CD4-positive, alpha-beta T cell treated with Interleukin-6 at 100 ng/mL for 8 hours (primary cell): ENCODE measurements around the gene AHRR.
"Not testable (repeated sequence)": the region's sequence is repeated elsewhere in the genome, so short reads cannot be mapped to it uniquely, and the experiment has no call there.

Experiments used
- DNase-seq: peaks from one replicate; pipeline ENCODE4 v3.0.0-alpha.2; 2020; ENCODE audit warnings: mixed read lengths, low spot score

The AHRR gene

GRCh38 chr5:321230-321725 lies at the start of gene AHRR:
TSS of gene AHRR (plus strand) at chr5:321714. CDS start at chr5:343903, 22,189 bp downstream.
- DNase-seq, result peak; percentile 16

GRCh38 chr5:271828-272167 lies 49.7 kb upstream of the AHRR start:
- DNase-seq, result not testable (repeated sequence)

- not testable (repeated sequence) for DNase-seq
These were observed 48.4 kb upstream of the AHRR start for GRCh38 chr5:273091-273490.

- not testable (repeated sequence) for DNase-seq
These were observed 48.0 kb upstream of the AHRR start for GRCh38 chr5:273491-273890.

GRCh38 chr5:274346-274745 lies 47.2 kb upstream of the AHRR start:
- DNase-seq, result not testable (repeated sequence)

GRCh38 chr5:278646-279045 lies 42.9 kb upstream of the AHRR start:
- DNase-seq, result no peak

GRCh38 chr5:279051-279665 lies 42.4 kb upstream of the AHRR start:
- not testable (repeated sequence) for DNase-seq

- DNase-seq, result no peak
These were observed 35.4 kb upstream of the AHRR start for GRCh38 chr5:285991-286557.

- not testable (repeated sequence) for DNase-seq
These were observed 31.3 kb upstream of the AHRR start for GRCh38 chr5:290200-290599.

- not testable (repeated sequence) for DNase-seq
These were observed 30.2 kb upstream of the AHRR start for GRCh38 chr5:291345-291744.

GRCh38 chr5:294788-295187 lies 26.7 kb upstream of the AHRR start:
- DNase-seq, result not testable (repeated sequence)

GRCh38 chr5:296207-296606 lies 25.3 kb upstream of the AHRR start:
- DNase-seq, result not testable (repeated sequence)

- peak; percentile 26 for DNase-seq
These were observed 24.6 kb upstream of the AHRR start for GRCh38 chr5:296954-297353.

GRCh38 chr5:297448-297847 lies 24.1 kb upstream of the AHRR start:
- not testable (repeated sequence) for DNase-seq

- DNase-seq, result not testable (repeated sequence)
These were observed 23.4 kb upstream of the AHRR start for GRCh38 chr5:297991-298736.

- DNase-seq, result no peak
These were observed 22.8 kb upstream of the AHRR start for GRCh38 chr5:298737-299125.

GRCh38 chr5:299921-300320 lies 21.6 kb upstream of the AHRR start:
- not testable (repeated sequence) for DNase-seq

GRCh38 chr5:300691-301435 lies 20.7 kb upstream of the AHRR start:
- DNase-seq, result not testable (repeated sequence)

- not testable (repeated sequence) for DNase-seq
These were observed 19.1 kb upstream of the AHRR start for GRCh38 chr5:302416-302815.

GRCh38 chr5:302966-303365 lies 18.5 kb upstream of the AHRR start:
- no peak for DNase-seq

- DNase-seq, result not testable (repeated sequence)
These were observed 17.8 kb upstream of the AHRR start for GRCh38 chr5:303741-304140.

- DNase-seq, result no peak
These were observed 16.5 kb upstream of the AHRR start for GRCh38 chr5:305050-305449.
